Hematopoietic multipotent progenitor cell treated with erythropoietin and hydrocortisone succinate and interleukin-3 and kit ligand, for 8 days (in vitro differentiated cells): ENCODE measurements around the gene ZDHHC3.
"Not testable (repeated sequence)": the region's sequence is repeated elsewhere in the genome, so short reads cannot be mapped to it uniquely, and the experiment has no call there.

Experiments
- DNase-seq: peaks from one replicate; pipeline ENCODE4 v3.0.0-alpha.2; 2015

ZDHHC3 gene

GRCh38 chr3:44995142-44995770 lies 19.3 kb upstream of the ZDHHC3 start:
- DNase-seq = no peak

GRCh38 chr3:44993471-44994205 lies 17.7 kb upstream of the ZDHHC3 start:
- DNase-seq = no peak

GRCh38 chr3:44992555-44993470 lies 16.8 kb upstream of the ZDHHC3 start:
- peak; percentile 56 for DNase-seq

GRCh38 chr3:44991326-44991725 lies 15.4 kb upstream of the ZDHHC3 start:
- DNase-seq = no peak

- no peak for DNase-seq
Observed at GRCh38 chr3:44989636-44990373, 13.8 kb upstream of the ZDHHC3 start.

- no peak for DNase-seq
Observed at GRCh38 chr3:44989141-44989540, 13.2 kb upstream of the ZDHHC3 start.

GRCh38 chr3:44988073-44988472 lies 12.1 kb upstream of the ZDHHC3 start:
- peak; percentile 59 for DNase-seq

GRCh38 chr3:44987332-44987731 lies 11.4 kb upstream of the ZDHHC3 start:
- DNase-seq = no peak

GRCh38 chr3:44986330-44986729 lies 10.4 kb upstream of the ZDHHC3 start:
- DNase-seq = not testable (repeated sequence)

GRCh38 chr3:44984335-44984734 lies 8.4 kb upstream of the ZDHHC3 start:
- DNase-seq = no peak

- peak; percentile 34 for DNase-seq
Observed at GRCh38 chr3:44983484-44983941, 7.5 kb upstream of the ZDHHC3 start.

- DNase-seq = no peak
Observed at GRCh38 chr3:44982817-44983216, 6.8 kb upstream of the ZDHHC3 start.

- DNase-seq = no peak
Observed at GRCh38 chr3:44981751-44982150, 5.8 kb upstream of the ZDHHC3 start.

- peak; percentile 41 for DNase-seq
Observed at GRCh38 chr3:44981220-44981619, 5.2 kb upstream of the ZDHHC3 start.

- no peak for DNase-seq
Observed at GRCh38 chr3:44974416-44974815, 1.6 kb downstream of the ZDHHC3 start.

- no peak for DNase-seq
Observed at GRCh38 chr3:44970926-44971490, 5.0 kb downstream of the ZDHHC3 start.

- DNase-seq = no peak
Observed at GRCh38 chr3:44969828-44970179, 6.2 kb downstream of the ZDHHC3 start.

- peak; percentile 39 for DNase-seq
Observed at GRCh38 chr3:44969154-44969827, 6.7 kb downstream of the ZDHHC3 start.

- DNase-seq = peak; percentile 89
Observed at GRCh38 chr3:44968447-44968858, 7.5 kb downstream of the ZDHHC3 start.

GRCh38 chr3:44966795-44967278 lies 9.1 kb downstream of the ZDHHC3 start:
- peak; percentile 71 for DNase-seq

GRCh38 chr3:44965165-44965564 lies 10.8 kb downstream of the ZDHHC3 start:
- DNase-seq = no peak
